Measurements from ENCODE around the gene PLA2G4E. TPM values are rescaled to one million over a fixed set of nuclear protein-coding genes. Genes with fewer than 3 reads are reported as not detected.

Gene PLA2G4E
- total RNA-seq, 1 experiment from 2014 or later = not detected

Other genes with a start within 250 kb of the PLA2G4E start
- gene MAPKBP1, start 246.6 kb downstream of the PLA2G4E start, total RNA-seq (2021; ENCODE audit: unreplicated experiment) = 21.3 TPM
- 13.5 TPM for gene JMJD7, start 192.9 kb downstream of the PLA2G4E start, total RNA-seq (2021; ENCODE audit: unreplicated experiment)
- gene PLA2G4B, start 182.2 kb downstream of the PLA2G4E start, total RNA-seq (2021; ENCODE audit: unreplicated experiment) = 4.7 TPM
- gene SPTBN5, start 127.0 kb downstream of the PLA2G4E start, total RNA-seq (2021; ENCODE audit: unreplicated experiment) = 0.96 TPM
- gene EHD4, start 48.5 kb downstream of the PLA2G4E start, total RNA-seq (2021; ENCODE audit: unreplicated experiment) = 28.0 TPM
- 0.34 TPM for gene PLA2G4D, start 73.5 kb upstream of the PLA2G4E start, total RNA-seq (2021; ENCODE audit: unreplicated experiment)
- gene PLA2G4F, start 135.6 kb upstream of the PLA2G4E start, total RNA-seq (2021; ENCODE audit: unreplicated experiment) = 0.05 TPM
- gene VPS39, start 187.3 kb upstream of the PLA2G4E start, total RNA-seq (2021; ENCODE audit: unreplicated experiment) = 40.1 TPM

All from HCT116 (cell line).